Rectal smooth muscle tissue (tissue), 1 donor: ENCODE results near the gene CDYL2.

ENCODE experiments used
- H3K27ac ChIP-seq: one replicate; pipeline ENCODE4 v1.7.0; 2013; ENCODE audit warnings: low read depth, low read length, inconsistent platforms
- H3K27me3 ChIP-seq: one replicate; pipeline ENCODE4 v1.7.0; 2013; ENCODE audit warnings: low read length; ENCODE audit not compliant: control insufficient read depth, insufficient read depth
- H3K36me3 ChIP-seq: one replicate; pipeline ENCODE4 v1.7.0; 2013; ENCODE audit warnings: low read length; ENCODE audit not compliant: control insufficient read depth, insufficient read depth
- H3K4me1 ChIP-seq: one replicate; pipeline ENCODE4 v1.7.0; 2013; ENCODE audit warnings: low read length; ENCODE audit not compliant: control insufficient read depth, insufficient read depth
- H3K4me3 ChIP-seq: one replicate; pipeline ENCODE4 v1.7.0; 2013; ENCODE audit warnings: low read length
- H3K9ac ChIP-seq: one replicate; pipeline ENCODE4 v1.7.0; 2013; ENCODE audit warnings: low read length

Gene CDYL2

DNA sequence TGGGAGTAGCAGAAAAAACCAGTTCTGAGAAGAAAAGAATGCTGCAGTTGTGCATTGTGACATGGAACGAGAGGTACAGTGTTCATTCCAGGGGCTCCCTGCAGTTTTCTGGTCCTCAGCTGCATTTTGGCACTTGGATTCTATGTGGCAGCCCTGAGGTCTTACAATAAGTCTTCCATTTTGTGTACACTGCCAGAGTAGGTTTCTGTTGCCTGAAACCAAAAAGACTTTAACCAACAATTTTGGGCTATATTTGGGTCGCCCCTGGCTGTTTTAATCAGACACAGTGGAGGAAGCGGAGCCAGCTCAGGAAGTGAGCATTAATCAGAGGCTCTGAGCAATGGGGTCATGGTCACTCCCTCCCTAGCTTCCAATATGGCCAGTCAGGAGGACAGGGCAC lies 247.9 kb downstream of the CDYL2 start:
- Histone ChIP-seq H3K4me1 (no peaks in the 10 kb centered on the region), H3K36me3 (no peaks in the 10 kb centered on the region), H3K4me3 (no peak overlapping the region), H3K27ac (no peak overlapping the region), H3K27me3 (no peaks in the 10 kb centered on the region), H3K9ac (no peak overlapping the region)

DNA sequence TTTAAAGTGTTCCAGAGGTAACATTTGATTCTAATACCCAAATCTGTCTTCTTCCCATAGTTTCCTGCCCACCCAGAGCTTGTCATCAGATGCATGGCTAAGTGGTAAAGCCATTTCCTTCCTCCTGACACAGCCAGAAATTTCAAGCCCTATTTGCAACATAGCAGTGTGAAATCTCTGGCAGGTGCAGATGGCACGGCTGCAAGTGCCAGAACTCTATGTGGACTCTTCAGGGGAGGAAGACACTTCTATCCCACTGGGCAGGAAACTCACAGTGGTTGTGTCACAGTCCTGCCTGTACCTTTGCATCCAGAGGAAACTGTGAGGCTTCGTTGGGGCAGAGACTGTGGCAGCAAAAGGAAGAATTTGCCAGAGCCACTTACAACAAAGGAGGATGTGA lies 250.4 kb downstream of the CDYL2 start:
- H3K4me1 ChIP-seq = no peaks in the 10 kb centered on the region
- no peak overlapping the region for H3K9ac ChIP-seq
- no peak overlapping the region for H3K4me3 ChIP-seq
- no peak overlapping the region for H3K27ac ChIP-seq
- no peaks in the 10 kb centered on the region for H3K27me3 ChIP-seq
- H3K36me3 ChIP-seq = no peaks in the 10 kb centered on the region

DNA sequence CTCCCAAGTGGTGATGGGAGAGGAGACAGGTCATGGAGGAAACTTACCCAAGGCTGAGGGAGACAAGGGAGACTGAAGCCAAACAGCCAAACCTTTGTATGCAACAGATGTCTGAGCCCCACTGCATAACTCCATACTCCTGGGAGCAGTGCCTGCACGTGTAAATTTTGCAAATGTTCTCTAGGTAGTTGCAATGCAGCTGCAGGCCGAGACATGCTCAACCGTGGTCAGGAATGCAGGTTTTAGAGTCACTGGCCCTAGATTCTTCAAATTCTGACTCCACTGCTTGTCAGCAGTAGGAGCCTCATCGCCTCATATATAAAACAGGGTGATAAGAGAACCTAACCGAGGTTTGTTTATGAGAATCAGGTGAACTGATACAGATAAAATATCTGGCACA lies 252.1 kb downstream of the CDYL2 start:
- H3K4me1 ChIP-seq = no peaks in the 10 kb centered on the region
- H3K36me3 ChIP-seq = no peaks in the 10 kb centered on the region
- H3K4me3 ChIP-seq = no peak overlapping the region
- no peak overlapping the region for H3K27ac ChIP-seq
- H3K27me3 ChIP-seq = no peaks in the 10 kb centered on the region
- H3K9ac ChIP-seq = no peak overlapping the region
